Measurements from ENCODE around the gene ZNF691. TPM values are rescaled to one million over a fixed set of nuclear protein-coding genes. Genes with fewer than 3 reads are reported as not detected.
"Not testable (repeated sequence)": the region's sequence is repeated elsewhere in the genome, so short reads cannot be mapped to it uniquely, and the experiment has no call there.

Gene ZNF691
- polyA plus RNA-seq, 1 of the 3 experiments (the other 2 are of a cell fraction), result 7.2 TPM

DNA sequence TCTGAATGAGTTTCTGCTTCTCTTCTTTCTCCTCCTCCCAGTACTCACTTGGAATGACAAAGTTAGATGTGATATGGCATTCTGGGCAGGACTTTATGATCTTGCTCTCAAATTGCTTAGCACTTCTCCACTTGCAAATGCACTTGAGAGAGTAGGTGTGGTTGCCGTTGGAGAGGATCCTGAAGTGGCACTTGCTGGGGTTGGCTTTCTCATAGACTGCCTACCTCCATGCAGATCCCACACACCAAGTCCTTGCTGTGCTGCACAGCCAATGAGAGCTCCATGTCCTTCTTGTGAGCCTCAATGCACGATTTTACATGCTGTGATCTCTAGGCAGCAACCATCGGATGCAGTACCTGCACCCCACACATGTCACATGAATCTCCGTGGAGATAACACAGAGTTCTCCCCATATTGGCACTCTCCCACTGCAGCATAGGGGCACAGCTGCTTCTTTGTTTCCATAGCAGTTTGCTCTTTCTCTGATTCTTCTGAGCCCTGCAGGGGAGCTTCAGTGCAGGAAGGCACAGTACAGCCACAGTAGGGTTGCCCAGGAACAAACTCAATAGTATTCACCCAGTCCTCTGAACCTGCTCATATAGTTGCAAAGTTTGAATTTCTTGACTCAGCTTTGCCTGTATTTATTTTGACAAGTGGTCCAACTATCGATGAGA, 45.2 kb downstream of the ZNF691 start:
- Histone ChIP-seq H2AFZ (ENCODE audit: low read depth) (no peak overlapping the region), H3K79me2 (ENCODE audit: insufficient read depth) (no peaks in the 10 kb centered on the region), H4K20me1 (ENCODE audit: insufficient read depth) (no peaks in the 10 kb centered on the region), H3K4me3 (ENCODE audit: low read depth in 2 of 2, low read length in 1 of 2) (no peak overlapping the region), H3F3A (replicated peaks; ENCODE audit: insufficient read depth) (no peaks in the 10 kb centered on the region), H3K27me3 (ENCODE audit: insufficient read depth) (no peaks in the 10 kb centered on the region), H3K9me3 (no peaks in the 10 kb centered on the region), H3K27ac (ENCODE audit: low read depth in 2 of 2, low read length in 1 of 2) (no peak overlapping the region), H3K4me1 (ENCODE audit: control insufficient read depth in 1 of 2, insufficient read depth in 2 of 2, low read depth in 1 of 2, low read length in 1 of 2) (no peaks in the 10 kb centered on the region), H3K9me2 (no peaks in the 10 kb centered on the region), H3K9ac (no peak overlapping the region), H3K36me3 (replicated peaks in 1 of 2; ENCODE audit: control insufficient read depth in 1 of 2, insufficient read depth in 2 of 2, low read length in 1 of 2) (no peaks in the 10 kb centered on the region), H3K4me2 (no peak overlapping the region)
- POLR2A ChIA-PET, result no interaction called here
- no peak for DNase-seq
- WGBS (ENCODE audit: low lambda C conversion rate), result 15% methylated on average over 3 of the region's 5 CpGs
- CTCF ChIA-PET, result no interaction called here
- no peak for TF ChIP-seq FOXM1 (IDR thresholded peaks at IDR 0.05; ENCODE audit: low read depth)

DNA sequence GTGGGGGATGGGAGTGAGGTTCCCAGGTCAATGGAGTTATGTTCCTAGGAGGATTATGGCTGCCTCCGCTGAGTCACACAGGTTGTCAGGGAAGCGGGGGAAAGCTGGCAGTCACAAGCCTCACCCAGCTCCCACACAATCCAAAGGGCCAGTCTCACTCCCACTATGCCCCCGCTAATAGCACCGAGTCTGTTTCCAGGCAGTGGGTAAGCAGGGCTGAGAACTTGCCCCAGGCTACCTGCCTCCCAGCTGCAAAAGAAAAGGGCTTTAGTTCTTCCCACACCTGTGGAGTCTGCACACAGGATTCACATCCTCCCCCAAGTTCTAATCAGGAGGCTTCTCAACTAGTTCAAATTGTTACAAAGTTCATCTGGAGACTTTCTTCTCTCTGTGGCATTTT, 53.5 kb downstream of the ZNF691 start:
- CTCF ChIA-PET, result interaction anchor here (1.7 to 4.6 kb wide), 3 partner anchors 13 to 174 kb away, joined by 5 to 28 read pairs (median 14); no protein-coding TSS in a partner anchor
- H3K79me2 ChIP-seq (ENCODE audit: insufficient read depth); H3K36me3 ChIP-seq (replicated peaks in 1 of 2; ENCODE audit: control insufficient read depth in 1 of 2, insufficient read depth in 2 of 2, low read length in 1 of 2); H3K27ac ChIP-seq (ENCODE audit: low read depth in 2 of 2, low read length in 1 of 2); H3K27me3 ChIP-seq (ENCODE audit: insufficient read depth); H3K9me2 ChIP-seq; H3F3A ChIP-seq (replicated peaks; ENCODE audit: insufficient read depth); H3K4me1 ChIP-seq (ENCODE audit: control insufficient read depth in 1 of 2, insufficient read depth in 2 of 2, low read depth in 1 of 2, low read length in 1 of 2); H3K9ac ChIP-seq; H4K20me1 ChIP-seq (ENCODE audit: insufficient read depth); POLR2A ChIA-PET; H3K4me2 ChIP-seq; H3K9me3 ChIP-seq; DNase-seq; H2AFZ ChIP-seq (ENCODE audit: low read depth); H3K4me3 ChIP-seq (ENCODE audit: low read depth in 2 of 2, low read length in 1 of 2): not testable (repeated sequence)
- 80% methylated on average over 2 of the region's 4 CpGs for WGBS (ENCODE audit: low lambda C conversion rate)

Other genes with a start within 250 kb of the ZNF691 start
- gene PPIH, start 188.2 kb upstream of the ZNF691 start, polyA plus RNA-seq (2012; rRNA removed), result 89.1 and 104 TPM in 2 replicates
- 419 and 592 TPM in 2 replicates for gene YBX1, start 164.2 kb upstream of the ZNF691 start, polyA plus RNA-seq (2012; rRNA removed)
- not detected in 2 replicates for gene CLDN19, start 106.4 kb upstream of the ZNF691 start, polyA plus RNA-seq (2012; rRNA removed)
- gene P3H1, start 79.6 kb upstream of the ZNF691 start, polyA plus RNA-seq (2012; rRNA removed), result 64.3 and 66.8 TPM in 2 replicates
- gene C1orf50, start 79.4 kb upstream of the ZNF691 start, polyA plus RNA-seq (2012; rRNA removed), result 2.6 and 3.6 TPM in 2 replicates
- 0.05 and 0.08 TPM in 2 replicates for gene TMEM269, start 61.6 kb upstream of the ZNF691 start, polyA plus RNA-seq (2012; rRNA removed)
- 10.4 and 13.4 TPM in 2 replicates for gene ERMAP, start 29.5 kb upstream of the ZNF691 start, polyA plus RNA-seq (2012; rRNA removed)
- 18.6 and 20.2 TPM in 2 replicates for gene SVBP, start 29.2 kb upstream of the ZNF691 start, polyA plus RNA-seq (2012; rRNA removed)
- 50.5 and 63.8 TPM in 2 replicates for gene SLC2A1, start 112.3 kb downstream of the ZNF691 start, polyA plus RNA-seq (2012; rRNA removed)